ENCODE results near the gene KDELR1. TPM values are rescaled to one million over a fixed set of nuclear protein-coding genes. Genes with fewer than 3 reads are reported as not detected.
A peak's percentile ranks its signal among the peaks of the same experiment; 100 is the strongest.

The KDELR1 gene
- 70.9 and 74.2 TPM in 2 replicates for total RNA-seq

DNA sequence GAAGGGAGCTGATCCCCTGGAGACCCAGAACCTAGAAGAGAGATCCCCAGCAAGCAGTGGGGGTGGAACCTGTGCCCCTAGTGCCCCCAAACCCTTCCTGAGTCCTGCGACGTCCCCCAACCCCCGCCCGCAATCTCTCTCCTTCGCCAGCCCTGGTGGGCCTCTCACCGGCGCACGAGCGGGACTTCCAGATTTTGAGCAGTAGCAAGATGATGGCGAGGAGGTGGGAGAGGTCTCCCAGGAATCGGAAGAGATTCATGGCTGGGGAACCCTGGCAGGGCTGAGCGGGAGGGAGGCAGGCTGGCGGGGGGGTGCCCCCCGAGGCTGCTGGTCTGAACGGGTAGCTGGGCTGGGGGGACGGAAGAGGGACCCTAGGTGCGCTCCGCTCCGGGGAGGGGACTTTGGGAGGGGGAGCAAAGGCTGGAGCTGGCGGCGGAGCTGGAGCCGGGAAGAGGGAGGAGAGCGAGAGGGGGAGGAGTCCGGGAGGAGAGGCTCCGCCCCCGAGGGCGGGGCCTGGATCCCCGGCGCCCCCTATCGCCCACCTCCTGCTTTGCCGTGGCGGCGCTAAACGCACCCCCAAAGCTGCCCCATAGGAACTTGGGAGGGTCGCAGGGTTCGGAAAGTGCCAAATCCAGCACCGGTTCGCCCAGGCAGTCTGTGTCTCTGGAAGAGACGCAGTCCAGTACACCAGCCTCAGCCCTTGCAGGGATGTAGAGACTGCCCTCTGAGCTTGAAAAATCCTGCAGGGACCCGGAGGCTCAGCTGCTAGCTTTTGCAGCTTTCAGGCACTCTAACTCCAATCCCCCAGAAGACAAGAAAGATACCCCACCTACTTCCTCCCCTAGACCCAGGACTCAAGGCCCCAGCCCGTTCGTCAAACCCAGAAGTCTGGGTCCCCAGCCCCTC is at the start of gene KDELR1:
Gene KDELR1, minus strand, starts transcription at position 452 of the 906 bp plus-strand sequence. Its CDS starts 193 bp downstream, at position 259.
- Mint-ChIP-seq H3K27me3 (ENCODE audit: insufficient read depth) (peaks cover 36% of the 10 kb centered on the region), H3K9me3 (no peaks in the 10 kb centered on the region), H3K4me1 (ENCODE audit: low read depth) (peaks cover 13% of the 10 kb centered on the region), H3K27ac (peak within 1 kb of the TSS; percentile 98), H3K4me3 (peak within 1 kb of the TSS; percentile 98), H3K36me3 (ENCODE audit: low read depth) (peaks cover 8% of the 10 kb centered on the region)
- intact Hi-C loops (cut with micrococcal nuclease), result loop anchor here (1.0 to 2.0 kb wide), 6 partner anchors 8 to 197 kb away; partner anchors contain the start of genes GRWD1 and SYNGR4
- peak; percentile 69 for DNase-seq (ENCODE audit: low spot score)

- peaks cover 23% of the 10 kb centered on the region for H3K27me3 Mint-ChIP-seq (ENCODE audit: insufficient read depth)
- no peak overlapping the region for H3K27ac Mint-ChIP-seq
- H3K9me3 Mint-ChIP-seq, result no peaks in the 10 kb centered on the region
- intact Hi-C loops (cut with micrococcal nuclease), result no loop called here
- no peak overlapping the region for H3K4me3 Mint-ChIP-seq
- H3K36me3 Mint-ChIP-seq (ENCODE audit: low read depth), result no peaks in the 10 kb centered on the region
- no peaks in the 10 kb centered on the region for H3K4me1 Mint-ChIP-seq (ENCODE audit: low read depth)
- no peak for DNase-seq (ENCODE audit: low spot score)
Measured at GRCh38 chr19:48436586-48436985, 45.2 kb upstream of the KDELR1 start.

DNA sequence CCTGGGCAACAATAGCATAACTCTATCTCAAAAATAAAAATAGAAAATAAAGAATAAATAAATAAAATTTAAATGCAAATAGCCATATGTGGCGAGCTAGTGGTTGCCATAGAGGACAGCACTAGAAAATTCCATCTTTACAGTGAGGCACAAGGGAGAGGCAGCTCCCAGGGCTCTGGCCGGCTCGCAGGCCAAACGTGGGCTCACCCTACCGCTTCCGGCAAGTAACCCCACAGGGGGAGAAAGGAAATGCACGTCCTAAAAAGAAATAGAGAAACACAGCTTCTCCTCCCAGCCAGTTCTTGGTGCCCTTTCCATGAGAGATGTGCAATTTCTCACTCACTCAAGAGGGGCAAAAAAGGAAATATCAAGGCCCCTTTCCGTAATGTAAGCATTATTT is 42.0 kb upstream of the KDELR1 start:
- Mint-ChIP-seq H3K27me3 (ENCODE audit: insufficient read depth) (peaks cover 13% of the 10 kb centered on the region), H3K36me3 (ENCODE audit: low read depth) (no peaks in the 10 kb centered on the region), H3K4me3 (no peak overlapping the region), H3K4me1 (ENCODE audit: low read depth) (no peaks in the 10 kb centered on the region), H3K9me3 (no peaks in the 10 kb centered on the region), H3K27ac (no peak overlapping the region)
- intact Hi-C loops (cut with micrococcal nuclease), result no loop called here
- DNase-seq (ENCODE audit: low spot score), result no peak

GRCh38 chr19:48428670-48429069 is 37.3 kb upstream of the KDELR1 start:
- peaks cover 10% of the 10 kb centered on the region for H3K27me3 Mint-ChIP-seq (ENCODE audit: insufficient read depth)
- intact Hi-C loops (cut with micrococcal nuclease), result no loop called here
- H3K4me3 Mint-ChIP-seq, result no peak overlapping the region
- peaks cover 7% of the 10 kb centered on the region for H3K4me1 Mint-ChIP-seq (ENCODE audit: low read depth)
- no peaks in the 10 kb centered on the region for H3K9me3 Mint-ChIP-seq
- no peak overlapping the region for H3K27ac Mint-ChIP-seq
- no peaks in the 10 kb centered on the region for H3K36me3 Mint-ChIP-seq (ENCODE audit: low read depth)
- no peak for DNase-seq (ENCODE audit: low spot score)

DNA sequence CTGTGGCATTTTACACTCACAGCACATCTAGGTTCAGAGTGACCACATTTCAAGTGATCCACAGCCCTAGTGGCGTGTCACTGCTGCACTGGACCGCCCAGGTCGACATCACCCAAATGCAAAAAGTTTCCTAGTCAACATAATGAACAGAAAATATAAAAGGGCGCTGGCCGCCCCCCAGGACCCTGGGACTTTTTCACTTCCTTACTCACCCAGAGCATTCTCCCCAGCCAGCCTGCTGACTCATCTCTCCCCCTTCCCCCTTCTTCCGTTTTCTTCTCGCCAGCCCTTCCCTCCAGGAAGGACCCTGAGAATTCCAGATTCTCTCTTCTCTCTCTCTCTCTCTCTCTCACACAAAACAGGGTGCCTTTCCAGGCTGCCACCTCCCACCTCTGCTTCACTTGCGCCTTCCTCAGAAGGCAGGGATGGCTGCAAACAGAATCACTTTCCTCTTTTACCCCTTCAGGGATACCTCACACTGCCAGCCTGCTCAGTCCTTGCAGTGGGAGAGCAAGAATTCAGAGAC is 33.4 kb upstream of the KDELR1 start:
- no peak overlapping the region for H3K4me3 Mint-ChIP-seq
- H3K27me3 Mint-ChIP-seq (ENCODE audit: insufficient read depth), result peaks cover 5% of the 10 kb centered on the region
- no peak for DNase-seq (ENCODE audit: low spot score)
- no peak overlapping the region for H3K27ac Mint-ChIP-seq
- intact Hi-C loops (cut with micrococcal nuclease), result no loop called here
- H3K9me3 Mint-ChIP-seq, result no peaks in the 10 kb centered on the region
- H3K4me1 Mint-ChIP-seq (ENCODE audit: low read depth), result peaks cover 7% of the 10 kb centered on the region
- no peaks in the 10 kb centered on the region for H3K36me3 Mint-ChIP-seq (ENCODE audit: low read depth)

DNA sequence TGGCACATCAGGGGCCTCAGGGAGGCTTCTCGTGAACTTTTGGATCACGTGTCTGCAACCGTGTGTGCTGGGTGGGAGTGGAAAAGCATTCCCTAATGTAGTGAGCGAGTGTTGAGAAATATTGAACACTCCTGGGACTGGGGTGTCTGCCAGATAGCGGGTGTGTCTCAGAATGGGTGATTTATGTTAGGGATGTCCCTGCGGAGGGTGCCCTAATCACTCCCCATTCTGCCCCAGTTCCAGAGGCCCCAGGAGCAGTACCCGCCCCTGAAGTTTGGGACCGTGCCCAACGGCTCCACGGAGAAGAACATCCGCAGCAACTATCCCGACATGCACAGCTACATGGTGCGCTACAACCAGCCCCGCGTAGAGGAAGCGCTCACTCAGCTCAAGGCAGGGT is 30.2 kb upstream of the KDELR1 start:
- no peak overlapping the region for H3K4me3 Mint-ChIP-seq
- intact Hi-C loops (cut with micrococcal nuclease), result no loop called here
- H3K4me1 Mint-ChIP-seq (ENCODE audit: low read depth), result peaks cover 22% of the 10 kb centered on the region
- peaks cover 4% of the 10 kb centered on the region for H3K27me3 Mint-ChIP-seq (ENCODE audit: insufficient read depth)
- H3K9me3 Mint-ChIP-seq, result no peaks in the 10 kb centered on the region
- DNase-seq (ENCODE audit: low spot score), result no peak
- no peak overlapping the region for H3K27ac Mint-ChIP-seq
- H3K36me3 Mint-ChIP-seq (ENCODE audit: low read depth), result no peaks in the 10 kb centered on the region

GRCh38 chr19:48419158-48419920 is 28.0 kb upstream of the KDELR1 start:
- peak; percentile 66 for DNase-seq (ENCODE audit: low spot score)
- Mint-ChIP-seq H3K4me3 (peak overlapping the region; percentile 75), H3K36me3 (ENCODE audit: low read depth) (no peaks in the 10 kb centered on the region), H3K27ac (peak overlapping the region; percentile 65), H3K4me1 (ENCODE audit: low read depth) (peaks cover 26% of the 10 kb centered on the region), H3K9me3 (no peaks in the 10 kb centered on the region), H3K27me3 (ENCODE audit: insufficient read depth) (peaks cover 18% of the 10 kb centered on the region)
- intact Hi-C loops (cut with micrococcal nuclease), result loop anchor here (1.0 to 10.0 kb wide), 4 partner anchors 26 to 325 kb away; partner anchors contain the start of genes CYTH2, GRWD1, IZUMO1 and RASIP1

- Mint-ChIP-seq H3K27me3 (ENCODE audit: insufficient read depth) (peaks cover 24% of the 10 kb centered on the region), H3K9me3 (no peaks in the 10 kb centered on the region), H3K4me1 (ENCODE audit: low read depth) (peaks cover 26% of the 10 kb centered on the region), H3K36me3 (ENCODE audit: low read depth) (no peaks in the 10 kb centered on the region), H3K4me3 (peak overlapping the region; percentile 75), H3K27ac (peak overlapping the region; percentile 65)
- intact Hi-C loops (cut with micrococcal nuclease), result loop anchor here (1.0 to 10.0 kb wide), 4 partner anchors 27 to 326 kb away; partner anchors contain the start of genes CYTH2, GRWD1, IZUMO1 and RASIP1
- DNase-seq (ENCODE audit: low spot score), result no peak
Measured at GRCh38 chr19:48418317-48419064, 27.1 kb upstream of the KDELR1 start.

- H3K27me3 Mint-ChIP-seq (ENCODE audit: insufficient read depth), result peaks cover 24% of the 10 kb centered on the region
- no peaks in the 10 kb centered on the region for H3K9me3 Mint-ChIP-seq
- DNase-seq (ENCODE audit: low spot score), result no peak
- H3K36me3 Mint-ChIP-seq (ENCODE audit: low read depth), result no peaks in the 10 kb centered on the region
- peaks cover 26% of the 10 kb centered on the region for H3K4me1 Mint-ChIP-seq (ENCODE audit: low read depth)
- intact Hi-C loops (cut with micrococcal nuclease), result loop anchor here (10.0 kb wide), 1 partner anchor 327 kb away; the partner anchor contains the start of genes IZUMO1 and RASIP1
- H3K27ac Mint-ChIP-seq, result no peak overlapping the region
- no peak overlapping the region for H3K4me3 Mint-ChIP-seq
Measured at GRCh38 chr19:48417421-48417820, 26.1 kb upstream of the KDELR1 start.

DNA sequence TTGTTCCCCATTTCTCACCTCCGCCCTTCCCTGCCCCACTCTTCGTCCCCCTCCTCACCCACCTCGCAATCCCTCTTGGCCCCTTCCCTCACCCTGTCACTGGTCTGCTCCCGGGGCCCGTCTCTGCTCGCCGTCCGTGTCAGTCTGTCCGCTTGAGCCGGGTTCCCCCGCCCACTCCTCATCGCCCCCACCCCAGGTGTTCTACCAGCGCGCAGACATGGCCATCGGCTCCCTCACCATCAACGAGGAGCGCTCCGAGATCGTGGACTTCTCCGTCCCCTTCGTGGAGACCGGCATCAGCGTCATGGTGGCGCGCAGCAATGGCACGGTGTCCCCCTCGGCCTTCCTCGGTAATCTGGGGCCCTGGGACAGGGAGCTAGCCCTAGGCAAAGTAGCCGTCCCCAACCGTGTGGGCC is 24.5 kb upstream of the KDELR1 start:
- no peak overlapping the region for H3K27ac Mint-ChIP-seq
- H3K4me1 Mint-ChIP-seq (ENCODE audit: low read depth), result peaks cover 26% of the 10 kb centered on the region
- peak overlapping the region; percentile 37 for H3K4me3 Mint-ChIP-seq
- H3K36me3 Mint-ChIP-seq (ENCODE audit: low read depth), result no peaks in the 10 kb centered on the region
- peaks cover 24% of the 10 kb centered on the region for H3K27me3 Mint-ChIP-seq (ENCODE audit: insufficient read depth)
- no peak for DNase-seq (ENCODE audit: low spot score)
- intact Hi-C loops (cut with micrococcal nuclease), result loop anchor here (1.0 to 10.0 kb wide), 6 partner anchors 17 to 329 kb away; partner anchors contain the start of genes GRWD1, IZUMO1, RASIP1 and TMEM143
- no peaks in the 10 kb centered on the region for H3K9me3 Mint-ChIP-seq

DNA sequence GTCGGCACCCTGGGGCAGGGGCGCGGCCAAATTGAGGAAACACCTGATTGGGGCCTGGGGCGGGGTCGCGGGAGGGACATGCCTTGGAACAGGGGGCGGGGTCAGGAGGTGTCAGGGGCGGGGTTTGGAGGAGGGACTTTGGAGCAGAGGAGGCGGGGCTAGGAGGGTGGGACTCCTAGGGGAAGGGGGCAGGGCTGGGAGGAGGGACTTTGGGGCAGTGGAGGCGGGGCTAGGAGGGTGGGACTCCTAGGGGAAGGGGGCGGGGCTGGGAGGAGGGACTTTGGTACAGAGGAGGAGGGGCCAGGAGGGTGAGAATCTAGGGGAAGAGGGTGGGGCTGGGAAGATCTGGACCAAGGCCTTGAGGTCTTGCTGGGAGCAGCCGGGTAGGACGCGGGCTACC is 24.0 kb upstream of the KDELR1 start:
- peak overlapping the region; percentile 37 for H3K4me3 Mint-ChIP-seq
- peak; percentile 60 for DNase-seq (ENCODE audit: low spot score)
- no peaks in the 10 kb centered on the region for H3K9me3 Mint-ChIP-seq
- peaks cover 26% of the 10 kb centered on the region for H3K4me1 Mint-ChIP-seq (ENCODE audit: low read depth)
- H3K27ac Mint-ChIP-seq, result no peak overlapping the region
- H3K27me3 Mint-ChIP-seq (ENCODE audit: insufficient read depth), result peaks cover 26% of the 10 kb centered on the region
- intact Hi-C loops (cut with micrococcal nuclease), result loop anchor here (1.0 to 10.0 kb wide), 6 partner anchors 16 to 329 kb away; partner anchors contain the start of genes GRWD1, IZUMO1, RASIP1 and TMEM143
- H3K36me3 Mint-ChIP-seq (ENCODE audit: low read depth), result no peaks in the 10 kb centered on the region
